OCI-LY7 (cell line): Measurements from ENCODE around the gene MTERF4. TPM values are rescaled to one million over a fixed set of nuclear protein-coding genes. Genes with fewer than 3 reads are reported as not detected.

Experiments
- BruUV-seq: library from RNA; stranded (reverse); fragments of 400-500 nt; replicated peaks from 2 replicates; lab custom pipeline; 2021; lab: Mats Ljungman, UMichigan
- CTCF ChIA-PET: fragments of 300-600 bp; sonication (Branson Sonifier 250); formaldehyde crosslinking; loops from one replicate; lab custom pipeline; 2022; ENCODE audit warnings: antibody characterized with exemption; ENCODE audit not compliant: unreplicated experiment; lab: Charles Lee
- POLR2A ChIA-PET: fragments of 300-600 bp; sonication (Branson Sonifier 250); formaldehyde crosslinking; loops from one replicate; lab custom pipeline; 2022; ENCODE audit warnings: antibody characterized with exemption; lab: Charles Lee
- DNase-seq: peaks from one replicate; pipeline ENCODE4 v3.0.0-alpha.2; 2015; ENCODE audit warnings: low spot score
- H2AFZ ChIP-seq: fragments of 200-600 bp; sonication (generic), shearing (Covaris generic); 2 replicates; pipeline ENCODE4 v1.6.1; 2014; ENCODE audit warnings: mild to moderate bottlenecking, antibody characterized with exemption, low read length, moderate library complexity
- H3K27ac ChIP-seq: fragments of 200-600 bp; sonication (generic); 2 replicates; pipeline ENCODE4 v1.5.1; 2014; ENCODE audit warnings: mixed run types, low read depth, mild to moderate bottlenecking, moderate library complexity, low read length, inconsistent platforms; ENCODE audit not compliant: poor library complexity, severe bottlenecking
- H3K36me3 ChIP-seq: fragments of 200-600 bp; sonication (generic); 2 replicates; pipeline ENCODE4 v1.6.1; 2014; ENCODE audit warnings: mild to moderate bottlenecking, antibody characterized with exemption, low read length, moderate library complexity, mixed read lengths; ENCODE audit not compliant: insufficient read depth
- H3K4me1 ChIP-seq: fragments of 200-600 bp; sonication (generic); 2 replicates; pipeline ENCODE4 v1.5.1; 2014; ENCODE audit warnings: mild to moderate bottlenecking, low read length; ENCODE audit not compliant: insufficient read depth, poor library complexity, severe bottlenecking
- H3K4me2 ChIP-seq: fragments of 200-600 bp; sonication (generic); 2 replicates; pipeline ENCODE4 v1.6.1; 2014; ENCODE audit warnings: mild to moderate bottlenecking, low read length
- H3K4me3 ChIP-seq: fragments of 200-600 bp; sonication (generic); 2 replicates; pipeline ENCODE4 v1.5.1; 2014; ENCODE audit warnings: mild to moderate bottlenecking, low read depth, low read length; ENCODE audit not compliant: poor library complexity, severe bottlenecking
- H3K79me2 ChIP-seq: fragments of 200-600 bp; sonication (generic); 2 replicates; pipeline ENCODE4 v1.6.1; 2016; ENCODE audit warnings: low read depth, mild to moderate bottlenecking, low read length, moderate library complexity, mixed read lengths; ENCODE audit not compliant: insufficient read depth
- H3K9me2 ChIP-seq: fragments of 200-600 bp; sonication (generic); 2 replicates; pipeline ENCODE4 v1.6.1; 2016; ENCODE audit warnings: mild to moderate bottlenecking, low read length, mixed read lengths; ENCODE audit not compliant: insufficient read depth
- H3K9me3 ChIP-seq: fragments of 200-600 bp; sonication (generic); 2 replicates; pipeline ENCODE4 v1.6.1; 2014; ENCODE audit warnings: mild to moderate bottlenecking, mixed run types, low read length, mixed read lengths
- H4K20me1 ChIP-seq: fragments of 200-600 bp; sonication (generic); 2 replicates; pipeline ENCODE4 v1.6.1; 2014; ENCODE audit warnings: mild to moderate bottlenecking, antibody characterized with exemption, low read length, moderate library complexity, mixed read lengths; ENCODE audit not compliant: insufficient read depth
- EZH2phosphoT487 ChIP-seq: fragments of 200-600 bp; sonication (generic); IDR thresholded peaks from 2 replicates; pipeline ENCODE4 v1.6.1; 2018; ENCODE audit warnings: low read depth, borderline replicate concordance, mild to moderate bottlenecking, mixed run types, antibody characterized with exemption, low read length, moderate library complexity, mixed read lengths
- intact Hi-C: fragments of 100-400 bp; cut with micrococcal nuclease; formaldehyde crosslinking; loops from one replicate; pipeline ENCODE4 v1.10.0; 2022; ENCODE audit not compliant: unreplicated experiment
- total RNA-seq, 2 experiments: library from RNA; depleted of rRNA in 1 of 2; stranded (reverse); fragments of >200 nt in 1 of 2; shearing (Covaris generic) in 1 of 2; gene quantifications; 2 replicates each; pipeline ENCODE4 v1.2.3, GENCODE V29; 2014 to 2022
- TF ChIP-seq, protein P1 (sequence below): fragments of 200-600 bp; sonication (generic); conservative IDR thresholded peaks from 2 replicates; pipeline ENCODE4 v1.5.1; 2014; ENCODE audit warnings: mild to moderate bottlenecking, antibody characterized with exemption, low read length, moderate library complexity, mixed read lengths

MTERF4 gene
- total RNA-seq, 2 experiments from 2014 or later, result 48.2 to 58.9 TPM

DNA sequence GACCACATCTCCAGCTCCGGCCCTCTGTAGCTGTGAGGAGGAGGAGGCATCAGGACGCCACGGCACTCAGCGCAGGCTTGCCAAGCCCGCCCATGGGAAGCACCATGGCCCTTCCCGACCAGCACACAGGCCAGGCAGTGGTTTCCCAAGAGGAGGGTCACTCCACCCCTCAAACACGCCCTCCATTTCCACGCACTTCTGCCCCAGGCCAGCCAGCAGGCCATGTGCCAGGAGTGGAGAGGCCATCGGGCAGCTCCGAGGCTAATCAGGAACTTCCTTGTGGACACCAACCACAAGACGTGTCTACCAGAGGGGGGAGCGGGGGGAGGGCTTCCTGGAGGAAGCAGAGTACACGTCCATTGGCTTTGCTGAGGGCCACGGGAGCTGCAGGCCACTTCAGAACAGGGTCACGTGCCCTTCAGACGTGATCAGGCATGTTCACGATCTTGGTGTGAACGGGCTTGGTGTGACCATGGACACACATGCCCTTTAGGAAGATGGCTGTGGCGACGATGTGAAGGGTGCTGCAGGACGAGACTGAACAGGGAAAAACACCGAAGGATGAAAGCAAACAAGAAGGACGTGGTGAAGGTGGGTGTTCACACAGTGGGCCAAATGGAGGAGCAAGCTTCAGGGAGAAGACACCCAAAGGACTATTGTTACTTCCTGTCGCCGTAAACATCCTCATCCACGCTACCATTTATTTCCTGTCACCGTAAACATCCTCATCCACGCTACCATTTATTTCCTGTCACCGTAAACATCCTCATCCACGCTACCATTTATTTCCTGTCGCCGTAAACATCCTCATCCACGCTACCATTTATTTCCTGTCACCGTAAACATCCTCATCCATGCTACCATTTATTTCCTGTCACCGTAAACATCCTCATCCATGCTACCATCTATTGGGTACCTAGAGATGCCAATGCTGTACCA lies 6.5 kb upstream of the MTERF4 start:
- no peak overlapping the region for H3K4me3 ChIP-seq
- intact Hi-C loops, result no loop called here
- peaks cover 1% of the 10 kb centered on the region; the same call in 1 of the 2 replicates for H3K79me2 ChIP-seq
- H3K36me3 ChIP-seq, result peaks cover 19% of the 10 kb centered on the region; the same call in 1 of the 2 replicates
- CTCF ChIA-PET, result no interaction called here
- no peaks in the 10 kb centered on the region for H3K9me2 ChIP-seq
- H3K27ac ChIP-seq, result no peak overlapping the region
- H3K9me3 ChIP-seq, result no peaks in the 10 kb centered on the region
- no TSS peak for BruUV-seq
- no peaks in the 10 kb centered on the region for H4K20me1 ChIP-seq
- peaks cover 15% of the 10 kb centered on the region for H3K4me1 ChIP-seq
- DNase-seq, result no peak
- no peak overlapping the region for H2AFZ ChIP-seq
- no peak for TF ChIP-seq EZH2phosphoT487
- TF ChIP-seq, protein P1, sequence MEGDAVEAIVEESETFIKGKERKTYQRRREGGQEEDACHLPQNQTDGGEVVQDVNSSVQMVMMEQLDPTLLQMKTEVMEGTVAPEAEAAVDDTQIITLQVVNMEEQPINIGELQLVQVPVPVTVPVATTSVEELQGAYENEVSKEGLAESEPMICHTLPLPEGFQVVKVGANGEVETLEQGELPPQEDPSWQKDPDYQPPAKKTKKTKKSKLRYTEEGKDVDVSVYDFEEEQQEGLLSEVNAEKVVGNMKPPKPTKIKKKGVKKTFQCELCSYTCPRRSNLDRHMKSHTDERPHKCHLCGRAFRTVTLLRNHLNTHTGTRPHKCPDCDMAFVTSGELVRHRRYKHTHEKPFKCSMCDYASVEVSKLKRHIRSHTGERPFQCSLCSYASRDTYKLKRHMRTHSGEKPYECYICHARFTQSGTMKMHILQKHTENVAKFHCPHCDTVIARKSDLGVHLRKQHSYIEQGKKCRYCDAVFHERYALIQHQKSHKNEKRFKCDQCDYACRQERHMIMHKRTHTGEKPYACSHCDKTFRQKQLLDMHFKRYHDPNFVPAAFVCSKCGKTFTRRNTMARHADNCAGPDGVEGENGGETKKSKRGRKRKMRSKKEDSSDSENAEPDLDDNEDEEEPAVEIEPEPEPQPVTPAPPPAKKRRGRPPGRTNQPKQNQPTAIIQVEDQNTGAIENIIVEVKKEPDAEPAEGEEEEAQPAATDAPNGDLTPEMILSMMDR, result no peak
- POLR2A ChIA-PET, result no interaction called here
- no peak overlapping the region for H3K4me2 ChIP-seq

DNA sequence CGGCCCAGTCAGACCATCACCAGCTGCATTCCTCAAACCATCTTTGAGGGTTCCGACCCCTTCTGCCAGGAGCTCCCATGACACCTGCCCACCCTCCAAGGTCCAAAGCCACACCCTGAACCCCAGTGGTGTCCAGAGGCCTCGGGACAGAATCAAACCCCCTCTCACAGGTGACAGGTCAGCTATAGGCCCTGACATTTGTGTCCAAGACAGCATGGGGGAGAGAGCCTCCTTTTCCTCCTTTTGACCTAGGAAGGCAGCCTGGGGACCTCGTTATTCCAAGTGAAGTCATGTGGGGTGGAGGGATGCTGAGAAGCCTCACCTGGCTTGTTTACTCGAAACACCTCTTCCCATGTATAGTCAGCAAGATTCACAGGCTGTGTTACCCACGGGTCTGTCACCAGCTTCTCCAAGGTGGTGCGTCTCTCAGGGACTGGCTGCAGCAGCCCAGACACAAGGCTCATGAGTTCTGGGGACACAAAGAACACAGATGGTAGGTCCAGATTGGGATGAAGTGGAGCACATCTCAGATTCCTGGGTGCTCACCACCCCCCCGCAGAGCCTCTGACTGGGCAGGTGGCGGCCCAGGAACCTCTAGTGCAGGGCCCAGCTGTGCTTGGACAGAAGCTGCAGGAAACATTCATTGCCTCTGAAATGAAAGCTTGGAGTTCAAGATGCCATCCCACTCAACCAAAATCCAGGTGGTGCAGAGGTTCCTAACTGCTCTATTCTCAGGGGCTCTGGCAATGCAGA lies 5.1 kb upstream of the MTERF4 start:
- ChIA-PET CTCF (no interaction called here), POLR2A (no interaction called here)
- TF ChIP-seq, protein P1, result no peak
- TF ChIP-seq EZH2phosphoT487, result no peak
- Histone ChIP-seq H3K4me1 (peaks cover 22% of the 10 kb centered on the region), H3K9me3 (no peaks in the 10 kb centered on the region), H3K79me2 (peaks cover 13% of the 10 kb centered on the region; the same call in 1 of the 2 replicates), H4K20me1 (no peaks in the 10 kb centered on the region), H3K9me2 (no peaks in the 10 kb centered on the region), H3K4me3 (no peak overlapping the region), H2AFZ (no peak overlapping the region), H3K4me2 (no peak overlapping the region), H3K36me3 (peaks cover 16% of the 10 kb centered on the region; the same call in 1 of the 2 replicates), H3K27ac (no peak overlapping the region)
- intact Hi-C loops, result no loop called here
- BruUV-seq, result no TSS peak
- DNase-seq, result no peak
